Activated CD8-positive, alpha-beta memory T cell treated with anti-CD3 and anti-CD28 coated beads, Interleukin-2, amount 10 ng/mL, durations not matched to agents 7 days and 5 days (primary cell): ENCODE data around the gene NKG7. TPM values are rescaled to one million over a fixed set of nuclear protein-coding genes. Genes with fewer than 3 reads are reported as not detected.

Experiments used
- ATAC-seq: fragments of 150-1000 bp; cut with Tn5 transposase; one replicate; pipeline ENCODE4 v1.10.0; 2021; ENCODE audit warnings: moderate library complexity
- CTCF ChIA-PET: fragments of 350-600 bp; sonication (Branson Sonifier 250); formaldehyde crosslinking; loops from one replicate; lab custom pipeline; 2021; ENCODE audit warnings: antibody characterized with exemption; lab: Charles Lee
- DNase-seq: peaks from one replicate; pipeline ENCODE4 v3.0.0-alpha.2; 2020
- H3K27ac Mint-ChIP-seq: one replicate; pipeline ENCODE4 v1.8.0; 2021; ENCODE audit warnings: mild to moderate bottlenecking, mixed read lengths
- H3K27me3 Mint-ChIP-seq: one replicate; pipeline ENCODE4 v1.8.0; 2021; ENCODE audit warnings: mixed read lengths
- H3K36me3 Mint-ChIP-seq: one replicate; pipeline ENCODE4 v1.8.0; 2021; ENCODE audit warnings: mild to moderate bottlenecking, mixed read lengths
- H3K4me1 Mint-ChIP-seq: one replicate; pipeline ENCODE4 v1.8.0; 2021; ENCODE audit warnings: mixed read lengths
- H3K4me3 Mint-ChIP-seq: one replicate; pipeline ENCODE4 v1.8.0; 2021; ENCODE audit warnings: mild to moderate bottlenecking, moderate library complexity, mixed read lengths
- H3K9me3 Mint-ChIP-seq: one replicate; pipeline ENCODE4 v1.8.0; 2022; ENCODE audit warnings: low read depth, mixed read lengths
- total RNA-seq, 2 experiments: library from RNA; stranded (reverse); gene quantifications; one replicate each; pipeline ENCODE4 v1.2.3, GENCODE V29; 2021

NKG7 gene
- total RNA-seq, 2 experiments from 2014 or later = 852 to 1,014 TPM

- Mint-ChIP-seq H3K4me1 (peaks cover 54% of the 10 kb centered on the region), H3K27ac (peak within 1 kb of the TSS; percentile 98), H3K27me3 (no peaks in the 10 kb centered on the region), H3K4me3 (peak within 1 kb of the TSS; percentile 97), H3K36me3 (peaks cover 20% of the 10 kb centered on the region), H3K9me3 (no peaks in the 10 kb centered on the region)
- ATAC-seq (no peak), DNase-seq (no peak)
- CTCF ChIA-PET = interaction anchor here (0.7 to 1.9 kb wide), 8 partner anchors 9 to 76 kb away, joined by 3 to 14 read pairs (median 4); no protein-coding TSS in a partner anchor
These were observed 6.5 kb downstream of the NKG7 start, which contains the start of gene ETFB for GRCh38 chr19:51365965-51366388. Gene ETFB, minus strand, starts transcription at chr19:51366388. Its CDS starts 62 bp downstream, at chr19:51366326.

GRCh38 chr19:51365211-51365964 is 7.1 kb downstream of the NKG7 start:
- Mint-ChIP-seq H3K4me1 (peaks cover 58% of the 10 kb centered on the region), H3K27ac (peak overlapping the region; percentile 98)

DNA sequence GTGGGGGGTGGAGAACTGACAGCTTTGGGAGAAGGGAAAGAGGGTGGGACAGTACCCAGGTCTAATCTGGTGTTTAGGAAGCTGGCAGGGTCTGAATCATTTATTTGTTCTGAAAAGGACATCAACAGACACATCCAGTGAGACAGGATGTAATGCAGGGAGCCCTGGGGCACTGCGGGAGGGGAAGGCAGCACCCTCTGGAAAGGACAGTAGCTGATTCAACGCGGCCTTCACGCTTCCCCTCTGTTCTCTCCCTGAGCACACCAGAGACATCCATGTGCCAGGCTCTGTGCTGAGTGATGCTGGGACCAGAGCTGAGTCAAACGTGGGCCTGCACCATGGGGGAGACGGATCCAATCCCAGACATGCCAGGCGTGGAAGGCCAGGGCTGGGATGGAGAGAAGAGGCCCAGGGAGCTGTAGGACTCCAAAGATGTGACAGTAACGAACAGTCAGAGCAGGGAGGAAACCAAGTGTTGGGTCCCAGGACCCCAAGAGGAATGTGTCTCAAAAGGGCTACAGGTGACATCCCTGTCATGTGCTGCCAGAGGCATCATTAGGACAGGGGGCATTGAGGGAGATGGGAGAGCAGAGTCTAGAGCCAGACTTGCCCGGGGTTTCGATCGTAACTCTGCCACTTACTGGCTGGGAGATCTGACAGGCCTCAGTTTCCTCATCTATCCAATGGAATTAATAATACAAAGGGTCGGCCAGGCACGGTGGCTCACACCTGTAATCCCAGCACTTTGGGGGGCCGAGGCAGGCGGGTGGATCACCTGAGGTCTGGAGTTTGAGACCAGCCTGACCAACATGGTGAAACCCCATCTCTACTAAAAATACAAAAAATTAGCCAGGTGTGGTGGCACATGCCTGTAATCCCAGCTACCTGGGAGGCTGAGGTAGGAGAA is 8.0 kb downstream of the NKG7 start:
- Mint-ChIP-seq H3K27ac (peak overlapping the region; percentile 41), H3K4me3 (peak overlapping the region; percentile 38), H3K4me1 (peaks cover 58% of the 10 kb centered on the region), H3K9me3 (no peaks in the 10 kb centered on the region), H3K27me3 (no peaks in the 10 kb centered on the region), H3K36me3 (peaks cover 11% of the 10 kb centered on the region)
- DNase-seq (no peak), ATAC-seq (no peak)
- CTCF ChIA-PET = interaction anchor here (0.8 to 1.9 kb wide), 2 partner anchors 25 to 60 kb away, joined by 3 to 14 read pairs; no protein-coding TSS in a partner anchor

More at GRCh38 chr19:51365211-51365964, 7.1 kb downstream of the NKG7 start:
- Mint-ChIP-seq H3K9me3 (no peaks in the 10 kb centered on the region), H3K36me3 (peaks cover 14% of the 10 kb centered on the region), H3K27me3 (no peaks in the 10 kb centered on the region), H3K4me3 (peak overlapping the region; percentile 97)
- CTCF ChIA-PET = interaction anchor here (0.7 to 1.9 kb wide), 8 partner anchors 9 to 76 kb away, joined by 3 to 14 read pairs (median 4); no protein-coding TSS in a partner anchor
- DNase-seq = peak; percentile 51
- ATAC-seq = no peak

- no peak overlapping the region for H3K4me3 Mint-ChIP-seq
- CTCF ChIA-PET = interaction anchor here (0.7 to 2.7 kb wide), 5 partner anchors 33 to 201 kb away, joined by 3 to 7 read pairs (median 3); no protein-coding TSS in a partner anchor
- no peaks in the 10 kb centered on the region for H3K9me3 Mint-ChIP-seq
- DNase-seq (no peak), ATAC-seq (no peak)
- no peak overlapping the region for H3K27ac Mint-ChIP-seq
- H3K36me3 Mint-ChIP-seq = peaks cover 15% of the 10 kb centered on the region
- H3K27me3 Mint-ChIP-seq = no peaks in the 10 kb centered on the region
- peaks cover 54% of the 10 kb centered on the region for H3K4me1 Mint-ChIP-seq
These were observed 11.2 kb downstream of the NKG7 start for GRCh38 chr19:51361239-51361638.

- H3K27me3 Mint-ChIP-seq = no peaks in the 10 kb centered on the region
These were observed 13.2 kb downstream of the NKG7 start for GRCh38 chr19:51359294-51359693.

GRCh38 chr19:51357952-51358351 is 14.5 kb downstream of the NKG7 start:
- Mint-ChIP-seq H3K36me3 (peaks cover 17% of the 10 kb centered on the region), H3K27me3 (no peaks in the 10 kb centered on the region), H3K4me3 (no peak overlapping the region), H3K4me1 (peaks cover 39% of the 10 kb centered on the region), H3K27ac (no peak overlapping the region), H3K9me3 (no peaks in the 10 kb centered on the region)
- CTCF ChIA-PET = interaction anchor here (0.6 to 1.5 kb wide), 3 partner anchors 10 to 56 kb away, joined by 3 to 4 read pairs (median 4); no protein-coding TSS in a partner anchor
- DNase-seq = no peak
- no peak for ATAC-seq

More at GRCh38 chr19:51359294-51359693, 13.2 kb downstream of the NKG7 start:
- no peak for DNase-seq
- peaks cover 51% of the 10 kb centered on the region for H3K4me1 Mint-ChIP-seq
- no peak for ATAC-seq
- H3K27ac Mint-ChIP-seq = no peak overlapping the region
- H3K4me3 Mint-ChIP-seq = no peak overlapping the region
- no peaks in the 10 kb centered on the region for H3K9me3 Mint-ChIP-seq
- H3K36me3 Mint-ChIP-seq = peaks cover 18% of the 10 kb centered on the region
- CTCF ChIA-PET = interaction anchor here (0.7 to 1.6 kb wide), 5 partner anchors 9 to 156 kb away, joined by 3 to 4 read pairs (median 3); partner anchors contain the start of gene CLDND2

DNA sequence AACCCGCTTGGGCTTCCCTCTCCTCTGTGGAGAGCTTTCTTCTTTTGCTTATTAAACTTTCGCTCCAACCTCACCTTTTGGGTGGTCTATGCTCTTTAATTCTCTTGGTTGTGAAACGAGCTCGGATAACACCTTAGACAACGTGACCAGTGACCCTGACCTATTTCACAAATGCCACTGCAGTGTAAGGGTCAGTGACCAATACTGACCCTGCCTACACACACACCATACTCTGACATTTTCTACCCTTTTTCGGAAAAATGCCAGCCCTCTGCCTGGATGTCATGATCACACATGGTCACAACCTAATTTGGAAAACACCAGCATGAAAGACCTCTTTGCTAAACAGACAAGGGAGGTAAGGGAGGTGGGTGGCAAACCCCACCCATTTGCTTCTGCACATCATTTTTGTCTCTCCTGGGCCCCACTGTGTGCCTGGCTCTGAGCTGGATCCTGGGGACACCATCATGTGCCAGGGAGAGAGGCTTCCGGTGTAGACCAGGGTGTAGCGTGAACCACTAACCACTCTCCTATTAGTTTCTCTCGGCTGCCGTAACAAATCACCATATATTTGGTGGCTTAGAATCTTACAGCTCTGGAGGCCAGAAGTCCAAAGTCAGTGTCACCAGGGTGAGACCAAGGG is 16.2 kb downstream of the NKG7 start:
- Mint-ChIP-seq H3K4me3 (no peak overlapping the region), H3K27ac (no peak overlapping the region), H3K4me1 (peaks cover 27% of the 10 kb centered on the region), H3K36me3 (peaks cover 22% of the 10 kb centered on the region), H3K27me3 (no peaks in the 10 kb centered on the region), H3K9me3 (no peaks in the 10 kb centered on the region)
- CTCF ChIA-PET = interaction anchor here (1.1 to 1.2 kb wide), 2 partner anchors 9 to 61 kb away, joined by 3 to 5 read pairs; partner anchors contain the start of gene SIGLEC10
- DNase-seq (no peak), ATAC-seq (no peak)

GRCh38 chr19:51354742-51355148 is 17.7 kb downstream of the NKG7 start:
- no peaks in the 10 kb centered on the region for H3K27me3 Mint-ChIP-seq

GRCh38 chr19:51354103-51354741 is 18.2 kb downstream of the NKG7 start:
- H3K4me3 Mint-ChIP-seq = no peak overlapping the region
- CTCF ChIA-PET = interaction anchor here (0.7 to 1.1 kb wide), 4 partner anchors 11 to 67 kb away, joined by 3 to 5 read pairs (median 3); partner anchors contain the start of gene ETFB
- H3K9me3 Mint-ChIP-seq = no peaks in the 10 kb centered on the region
- ATAC-seq (peak; percentile 14), DNase-seq (no peak)
- H3K36me3 Mint-ChIP-seq = peaks cover 29% of the 10 kb centered on the region
- H3K27me3 Mint-ChIP-seq = no peaks in the 10 kb centered on the region
- H3K4me1 Mint-ChIP-seq = peaks cover 15% of the 10 kb centered on the region
- peak overlapping the region; percentile 70 for H3K27ac Mint-ChIP-seq

More at GRCh38 chr19:51354742-51355148, 17.7 kb downstream of the NKG7 start:
- H3K9me3 Mint-ChIP-seq = no peaks in the 10 kb centered on the region
- H3K27ac Mint-ChIP-seq = peak overlapping the region; percentile 70
- CTCF ChIA-PET = interaction anchor here (0.7 to 1.1 kb wide), 4 partner anchors 11 to 67 kb away, joined by 3 to 5 read pairs (median 3); partner anchors contain the start of gene ETFB
- H3K4me3 Mint-ChIP-seq = no peak overlapping the region
- peaks cover 31% of the 10 kb centered on the region for H3K36me3 Mint-ChIP-seq
- DNase-seq (peak; percentile 61), ATAC-seq (peak; percentile 70)
- H3K4me1 Mint-ChIP-seq = peaks cover 19% of the 10 kb centered on the region

DNA sequence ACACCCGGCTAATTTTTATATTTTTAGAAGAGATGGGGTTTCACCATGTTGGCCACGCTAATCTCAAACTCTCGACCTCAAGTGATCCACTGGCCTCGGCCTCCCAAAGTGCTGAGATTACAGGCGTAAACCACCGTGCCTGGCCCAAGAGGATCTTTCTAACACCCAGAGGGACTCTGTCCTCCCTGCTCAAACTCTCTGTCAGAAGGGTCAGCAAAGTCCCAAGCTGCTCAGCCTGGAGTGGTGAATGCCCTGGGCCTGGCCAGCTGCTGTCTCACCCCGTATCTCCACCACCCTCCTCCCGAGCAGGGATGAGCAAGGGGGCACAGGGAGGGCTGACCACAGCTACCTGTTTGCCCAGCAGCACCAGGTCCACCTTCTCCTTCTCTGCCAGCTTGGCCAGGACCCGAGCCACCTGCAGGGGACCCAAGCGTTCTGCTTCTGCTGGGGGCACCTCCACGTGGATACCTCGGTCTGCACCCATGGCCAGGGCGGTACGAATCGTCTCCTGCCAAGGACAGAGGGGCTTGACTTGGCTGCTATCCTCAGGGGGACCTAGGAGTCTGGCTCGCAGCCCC is 19.6 kb downstream of the NKG7 start:
- Mint-ChIP-seq H3K36me3 (peaks cover 29% of the 10 kb centered on the region), H3K4me3 (no peak overlapping the region), H3K27me3 (no peaks in the 10 kb centered on the region), H3K27ac (no peak overlapping the region), H3K9me3 (no peaks in the 10 kb centered on the region), H3K4me1 (peaks cover 13% of the 10 kb centered on the region)
- ATAC-seq (no peak), DNase-seq (no peak)
- CTCF ChIA-PET = no interaction called here

DNA sequence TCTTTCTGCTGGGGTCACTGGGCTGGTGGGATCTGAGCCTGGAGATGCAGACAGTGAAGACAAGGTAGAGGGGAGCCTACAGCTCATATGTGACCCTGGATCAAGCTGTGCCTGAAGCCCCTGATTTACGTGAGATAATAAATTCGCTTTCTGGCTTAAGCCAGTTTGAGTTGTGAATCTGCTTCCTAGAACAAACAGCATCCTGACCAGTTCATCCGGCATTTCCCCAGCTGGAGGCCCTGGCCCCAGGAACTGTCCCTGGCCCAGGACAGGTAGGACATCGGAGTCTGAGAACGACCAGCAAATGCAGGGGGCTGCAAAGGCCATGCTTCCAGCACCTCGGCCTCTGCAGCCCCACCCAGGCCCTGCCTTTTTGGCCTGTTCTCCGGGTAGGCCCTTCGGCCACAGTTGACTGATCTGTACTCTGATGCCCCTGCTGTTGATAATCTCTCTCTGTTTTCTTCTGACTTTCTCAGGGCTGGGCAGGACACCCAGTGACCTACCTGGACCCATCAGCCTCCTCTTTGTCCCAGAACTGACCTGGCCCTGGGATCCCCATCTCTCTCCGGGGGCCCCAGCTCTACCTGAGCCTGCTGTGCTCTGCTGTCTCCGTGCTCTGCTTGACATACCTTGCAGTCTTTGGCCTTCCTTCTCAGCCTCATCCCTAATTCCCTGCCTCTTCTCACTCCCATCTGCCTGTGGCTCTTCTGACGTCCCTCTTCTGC is 21.0 kb downstream of the NKG7 start:
- no peak for ATAC-seq
- H3K4me3 Mint-ChIP-seq = no peak overlapping the region
- no peak for DNase-seq
- peaks cover 11% of the 10 kb centered on the region for H3K4me1 Mint-ChIP-seq
- H3K27me3 Mint-ChIP-seq = no peaks in the 10 kb centered on the region
- H3K9me3 Mint-ChIP-seq = no peaks in the 10 kb centered on the region
- CTCF ChIA-PET = interaction anchor here (0.8 kb wide), 1 partner anchor 18 kb away, joined by 3 read pairs; no protein-coding TSS in a partner anchor
- H3K36me3 Mint-ChIP-seq = peaks cover 26% of the 10 kb centered on the region
- no peak overlapping the region for H3K27ac Mint-ChIP-seq
